GM04503 (cell line): ENCODE results near the gene C19orf25.
"Not testable (repeated sequence)": the region's sequence is repeated elsewhere in the genome, so short reads cannot be mapped to it uniquely, and the experiment has no call there.

Experiments
- DNase-seq: peaks from one replicate; pipeline ENCODE4 v3.0.0-alpha.2; 2012; ENCODE audit warnings: low read depth

C19orf25 gene

GRCh38 chr19:1478934-1479707 is at the start of gene C19orf25:
Gene C19orf25 (minus strand): TSS chr19:1479215. CDS start chr19:1478903, 312 bp downstream.
- peak; percentile 60 for DNase-seq

DNA sequence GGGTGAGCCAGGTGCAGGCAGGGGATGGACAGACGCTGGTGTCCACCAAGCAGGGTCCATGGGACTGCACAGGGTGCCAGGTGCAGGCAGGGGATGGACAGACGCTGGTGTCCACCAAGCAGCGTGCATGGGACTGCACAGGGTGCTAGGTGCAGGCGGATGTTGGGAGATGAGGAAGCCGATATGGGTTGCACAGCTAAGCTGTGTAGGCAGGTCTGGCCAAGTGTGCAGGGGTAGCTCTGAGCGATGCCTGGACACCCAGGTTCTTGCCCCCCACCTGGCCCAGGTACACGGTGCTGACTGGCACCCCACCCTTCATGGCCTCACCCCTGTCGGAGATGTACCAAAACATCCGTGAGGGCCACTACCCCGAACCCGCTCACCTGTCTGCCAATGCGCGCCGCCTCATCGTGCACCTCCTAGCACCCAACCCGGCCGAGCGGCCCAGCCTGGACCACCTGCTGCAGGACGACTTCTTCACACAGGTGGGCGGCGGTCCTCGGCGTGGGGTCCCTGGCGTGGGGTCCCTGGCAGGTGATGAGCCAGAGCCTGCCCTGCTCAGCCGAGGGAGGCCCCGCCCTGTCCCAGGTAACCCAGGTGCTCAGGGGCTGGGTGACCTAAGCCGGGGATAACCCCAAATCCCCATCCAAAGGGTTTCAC is 48.8 kb upstream of the C19orf25 start:
- DNase-seq = no peak

- no peak for DNase-seq
These were observed 48.1 kb upstream of the C19orf25 start for GRCh38 chr19:1526979-1527649.

DNA sequence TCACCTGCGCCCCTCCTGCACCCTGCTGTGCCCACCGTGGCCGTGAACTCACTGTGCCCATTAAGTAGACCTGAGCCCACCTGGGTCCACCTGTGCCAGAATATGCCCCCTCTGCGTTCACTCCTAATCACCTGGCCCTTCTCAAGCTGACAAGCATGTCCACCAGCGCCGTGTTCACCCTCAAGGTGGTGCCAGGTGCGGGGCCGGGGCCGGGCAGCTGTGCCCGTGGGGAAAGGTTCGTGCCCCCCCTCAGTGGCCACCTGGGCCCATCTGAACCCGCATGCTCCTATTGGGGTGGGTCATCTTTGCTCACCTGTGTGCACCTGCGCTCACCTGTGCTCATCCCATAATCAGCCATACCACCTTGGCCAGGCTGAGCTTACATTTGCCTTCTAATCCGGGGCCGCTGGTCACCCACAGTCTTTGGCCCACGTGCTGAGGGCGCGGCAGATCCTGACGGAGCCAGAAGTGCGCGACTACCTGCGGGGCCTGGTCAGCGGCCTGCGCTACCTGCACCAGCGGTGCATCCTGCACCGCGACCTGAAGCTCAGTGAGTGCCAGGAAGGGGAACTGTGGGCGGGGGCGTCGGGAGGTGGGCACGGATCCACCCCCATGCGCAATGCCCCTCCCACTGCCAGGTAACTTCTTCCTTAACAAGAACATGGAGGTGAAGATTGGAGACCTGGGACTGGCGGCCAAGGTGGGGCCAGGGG is 47.2 kb upstream of the C19orf25 start:
- no peak for DNase-seq

DNA sequence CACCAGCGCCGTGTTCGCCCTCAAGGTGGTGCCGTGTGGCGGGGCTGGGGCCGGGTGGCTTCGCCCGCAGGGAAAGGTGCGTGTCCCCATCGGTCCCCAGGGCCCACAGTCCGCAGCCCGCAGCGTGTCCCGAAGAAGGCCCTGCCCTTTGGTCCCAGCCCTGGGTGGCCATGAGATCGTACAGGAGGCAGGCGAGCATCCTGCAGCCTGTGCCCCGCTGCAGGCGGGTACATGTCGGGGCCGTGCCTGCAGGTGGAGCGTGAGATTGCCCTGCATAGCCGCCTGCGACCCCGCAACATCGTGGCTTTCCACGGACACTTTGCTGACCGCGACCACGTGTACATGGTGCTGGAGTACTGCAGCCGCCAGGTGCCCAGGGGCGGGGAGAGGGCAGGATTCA is 46.3 kb upstream of the C19orf25 start:
- no peak for DNase-seq

GRCh38 chr19:1524972-1525325 is 45.9 kb upstream of the C19orf25 start:
- DNase-seq = no peak

- no peak for DNase-seq
These were observed 45.4 kb upstream of the C19orf25 start for GRCh38 chr19:1524287-1524971.

- no peak for DNase-seq
These were observed 44.6 kb upstream of the C19orf25 start, which contains the start of gene PLK5 for GRCh38 chr19:1523412-1524286. Gene PLK5 (plus strand): TSS chr19:1524077. CDS start chr19:1526997, 2,920 bp downstream.

DNA sequence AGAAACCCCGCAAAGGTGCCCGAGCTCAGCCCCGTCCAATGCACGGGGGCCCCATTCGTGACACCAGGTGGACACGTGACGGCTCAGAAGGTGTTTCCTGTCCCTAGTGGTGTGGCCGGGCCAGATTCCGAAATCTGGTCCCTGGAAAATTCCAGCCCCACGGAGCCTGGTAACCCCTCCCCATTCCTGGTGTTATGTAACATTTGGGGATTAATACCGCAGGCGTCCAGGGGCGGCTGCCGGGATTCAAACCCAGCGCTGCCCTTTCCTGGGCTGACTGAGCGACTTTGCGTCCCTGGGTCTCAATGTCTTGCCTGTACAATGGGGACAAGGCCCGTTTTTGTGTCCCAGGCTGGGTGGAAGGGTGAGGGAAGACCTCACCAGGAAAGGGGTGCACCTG is 43.8 kb upstream of the C19orf25 start:
- DNase-seq = no peak

DNA sequence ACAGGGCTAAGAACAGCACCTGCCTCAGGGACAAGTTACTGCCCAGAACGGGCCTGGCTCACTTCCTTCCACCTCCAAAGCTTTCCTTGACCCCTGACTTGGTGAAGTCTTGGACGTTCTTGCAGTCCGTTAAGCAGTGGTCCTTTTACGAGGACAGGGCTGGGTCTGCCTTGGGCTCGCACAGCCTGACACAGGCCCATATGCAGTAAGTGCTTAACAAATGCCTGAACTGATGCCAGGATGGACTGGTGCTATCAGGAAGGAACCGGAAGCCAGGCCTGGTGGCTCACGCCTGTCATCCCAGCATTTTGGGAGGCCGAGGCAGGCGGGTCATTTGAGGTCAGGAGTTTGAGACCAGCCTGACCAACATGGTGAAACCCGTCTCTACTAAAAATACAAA is 43.0 kb upstream of the C19orf25 start:
- DNase-seq = no peak

GRCh38 chr19:1521636-1522035 is 42.6 kb upstream of the C19orf25 start:
- no peak for DNase-seq

DNA sequence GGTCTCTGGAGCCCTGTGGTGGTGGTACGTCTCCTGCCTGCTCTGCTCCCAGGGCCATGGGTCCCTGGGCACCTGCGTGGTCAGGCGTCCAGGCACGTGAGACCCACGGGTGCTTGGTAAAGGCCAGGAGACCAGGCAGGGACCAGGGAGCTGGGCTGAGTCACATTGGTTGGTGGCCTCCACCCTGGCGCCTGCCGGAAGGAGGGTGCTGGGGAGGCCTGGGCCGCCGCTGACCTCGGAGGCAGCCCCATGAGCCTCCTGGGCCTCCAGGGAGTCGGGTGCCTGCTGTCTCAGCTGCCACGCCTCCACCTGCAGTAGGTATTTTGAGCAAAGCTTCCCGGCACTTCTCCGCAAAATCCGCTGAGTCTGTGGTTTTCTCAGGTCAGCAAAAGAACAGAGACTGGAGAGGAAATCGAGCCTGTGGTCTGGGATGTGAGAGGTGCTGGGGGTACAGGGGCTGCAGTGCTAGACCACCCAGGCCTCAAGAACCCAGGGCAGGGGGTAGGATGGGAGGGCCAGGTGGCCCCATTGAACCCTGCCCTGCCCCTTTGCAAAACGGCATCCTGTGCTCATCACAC is 41.3 kb upstream of the C19orf25 start:
- no peak for DNase-seq

DNA sequence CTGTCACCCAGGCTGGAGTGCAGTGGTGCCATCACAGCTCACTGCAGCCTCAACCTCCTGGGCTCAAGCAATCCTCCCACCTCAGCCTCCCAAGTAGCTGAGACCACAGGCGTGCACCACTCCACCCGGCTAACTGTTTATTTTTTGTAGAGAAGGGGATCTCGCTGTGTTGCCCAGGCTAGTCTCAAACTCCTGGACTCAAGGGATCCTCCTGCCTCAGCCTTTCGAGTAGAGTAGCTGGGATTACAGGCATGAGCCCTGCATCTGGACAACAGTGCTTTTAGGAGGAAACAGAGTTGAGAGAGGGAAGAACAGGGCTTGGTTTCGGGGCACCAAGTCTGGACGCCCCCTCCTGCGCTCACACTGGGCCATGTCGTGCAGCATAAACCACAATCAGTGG is 40.8 kb upstream of the C19orf25 start:
- not testable (repeated sequence) for DNase-seq

GRCh38 chr19:1518471-1518870 is 39.5 kb upstream of the C19orf25 start:
- DNase-seq = no peak

- DNase-seq = no peak
These were observed 37.4 kb upstream of the C19orf25 start for GRCh38 chr19:1516395-1516753.

DNA sequence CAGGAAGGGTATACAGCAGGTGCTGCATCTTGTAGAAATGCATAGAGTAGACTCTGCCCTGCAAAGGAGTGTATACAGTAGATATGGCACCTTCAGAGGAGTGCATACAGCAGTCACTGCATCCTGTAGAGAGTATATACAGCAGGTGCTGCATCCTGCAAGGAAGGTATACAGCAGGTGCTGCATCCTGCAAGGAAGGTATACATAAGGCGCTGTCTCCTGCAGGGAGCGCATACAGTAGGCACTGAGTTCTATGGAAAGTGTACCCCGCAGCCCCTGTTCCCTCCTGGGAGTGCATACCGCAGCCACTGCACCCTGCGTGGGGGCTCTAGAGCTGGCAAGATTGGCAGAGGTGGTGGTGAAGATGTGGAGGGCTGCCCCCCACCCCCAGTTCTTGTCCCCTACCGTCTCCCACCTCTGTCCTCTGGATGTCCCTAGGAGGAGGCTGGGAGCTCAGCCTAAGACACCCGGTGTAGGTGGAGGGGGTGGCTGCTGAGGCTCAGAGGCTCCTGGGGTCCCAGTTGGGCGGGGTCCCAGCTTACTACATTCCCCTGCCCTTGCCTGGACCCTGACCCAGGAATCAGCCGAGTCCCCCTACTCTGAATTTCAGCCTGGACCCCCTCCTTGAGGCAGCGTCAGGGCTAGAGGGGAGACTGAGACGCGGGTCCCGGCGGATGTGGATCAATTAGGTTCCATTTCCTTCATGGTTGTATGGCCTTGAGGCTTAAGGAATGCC is 36.1 kb upstream of the C19orf25 start:
- no peak for DNase-seq

DNA sequence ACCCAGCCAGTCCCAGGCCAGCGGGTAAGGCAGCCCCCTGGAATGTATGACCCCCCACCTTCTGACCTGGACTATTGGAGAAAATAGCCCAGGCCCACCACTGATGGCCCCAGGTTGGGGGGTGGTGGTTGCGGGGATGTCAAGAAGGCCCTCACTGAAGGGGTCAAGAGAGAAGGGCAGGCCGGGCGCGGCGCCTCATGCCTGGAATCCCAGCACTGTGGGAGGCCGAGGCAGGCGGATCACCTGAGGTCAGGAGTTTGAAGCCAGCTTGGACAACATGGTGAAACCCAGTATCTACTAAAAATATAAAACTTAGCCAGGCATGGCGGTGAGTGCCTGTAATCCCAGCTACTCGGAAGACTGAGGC is 35.3 kb upstream of the C19orf25 start:
- DNase-seq = no peak

- DNase-seq = no peak
These were observed 34.7 kb upstream of the C19orf25 start for GRCh38 chr19:1513499-1514294.
